GM13976 (cell line): Measurements from ENCODE around the gene SOD3.

Experiments used
- DNase-seq: peaks from one replicate; pipeline ENCODE4 v3.0.0; 2012; ENCODE audit warnings: low spot score
- CTCF ChIP-seq: IDR thresholded peaks from 2 replicates; pipeline ENCODE4 v1.5.1; 2012; ENCODE audit warnings: borderline replicate concordance, mild to moderate bottlenecking; ENCODE audit not compliant: insufficient read depth; ENCODE audit errors: extremely low read depth, missing control alignments, control extremely low read depth
- in situ Hi-C: fragments of 300-500 bp; cut with MboI; formaldehyde crosslinking; loops from one replicate; pipeline ENCODE4 v1.12.0; 2022; ENCODE audit warnings: low sequenced_read_pairs, mixed read lengths, inconsistent platforms; ENCODE audit not compliant: unreplicated experiment

The SOD3 gene

GRCh38 chr4:24774452-24774851, 20.9 kb upstream of the SOD3 start:
- in situ Hi-C loops: no loop called here
- TF ChIP-seq CTCF: no peak
- no peak for DNase-seq

- in situ Hi-C loops: no loop called here
- no peak for TF ChIP-seq CTCF
- DNase-seq: no peak
These were observed 20.3 kb upstream of the SOD3 start for GRCh38 chr4:24775032-24775605.

- DNase-seq: no peak
- in situ Hi-C loops: no loop called here
- TF ChIP-seq CTCF: no peak
These were observed 19.6 kb upstream of the SOD3 start for GRCh38 chr4:24775750-24776149.

- DNase-seq: no peak
- in situ Hi-C loops: no loop called here
These were observed 17.6 kb upstream of the SOD3 start for GRCh38 chr4:24777536-24778463.

GRCh38 chr4:24778464-24779225, 16.7 kb upstream of the SOD3 start:
- no peak for DNase-seq
- in situ Hi-C loops: no loop called here
- TF ChIP-seq CTCF: no peak

More at GRCh38 chr4:24777536-24778463, 17.6 kb upstream of the SOD3 start:
- TF ChIP-seq CTCF: no peak

- TF ChIP-seq CTCF: no peak
- no peak for DNase-seq
- in situ Hi-C loops: no loop called here
These were observed 14.4 kb upstream of the SOD3 start for GRCh38 chr4:24780936-24781495.
